Measurements from ENCODE around the gene PCDHGA1. TPM values are rescaled to one million over a fixed set of nuclear protein-coding genes. Genes with fewer than 3 reads are reported as not detected.
"Not testable (repeated sequence)": the region's sequence is repeated elsewhere in the genome, so short reads cannot be mapped to it uniquely, and the experiment has no call there.

The PCDHGA1 gene
- total RNA-seq, 1 experiment from 2014 or later, result 0.56 TPM

DNA sequence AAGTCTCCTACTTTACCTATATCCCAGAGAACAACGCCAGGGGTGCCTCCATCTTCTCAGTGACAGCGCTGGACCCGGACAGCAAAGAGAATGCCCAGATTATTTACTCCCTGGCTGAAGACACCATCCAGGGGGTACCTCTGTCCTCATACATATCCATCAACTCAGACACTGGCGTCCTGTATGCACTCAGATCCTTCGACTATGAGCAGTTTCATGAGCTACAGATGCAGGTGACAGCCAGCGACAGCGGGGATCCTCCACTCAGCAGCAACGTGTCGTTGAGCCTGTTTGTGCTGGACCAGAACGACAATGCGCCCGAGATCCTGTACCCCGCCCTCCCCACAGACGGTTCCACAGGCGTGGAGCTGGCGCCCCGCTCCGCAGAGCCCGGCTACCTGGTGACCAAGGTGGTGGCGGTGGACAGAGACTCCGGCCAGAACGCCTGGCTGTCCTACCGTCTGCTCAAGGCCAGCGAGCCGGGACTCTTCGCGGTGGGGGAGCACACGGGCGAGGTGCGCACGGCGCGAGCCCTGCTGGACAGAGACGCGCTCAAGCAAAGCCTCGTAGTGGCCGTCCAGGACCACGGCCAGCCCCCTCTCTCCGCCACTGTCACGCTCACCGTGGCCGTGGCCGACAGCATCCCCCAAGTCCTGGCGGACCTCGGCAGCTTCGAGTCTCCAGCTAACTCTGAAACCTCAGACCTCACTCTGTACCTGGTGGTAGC is 84.4 kb downstream of the PCDHGA1 start:
- not testable (repeated sequence) for DNase-seq, H3K4me3 ChIP-seq, H3K27me3 ChIP-seq, H3K9me3 ChIP-seq, H3K36me3 ChIP-seq

DNA sequence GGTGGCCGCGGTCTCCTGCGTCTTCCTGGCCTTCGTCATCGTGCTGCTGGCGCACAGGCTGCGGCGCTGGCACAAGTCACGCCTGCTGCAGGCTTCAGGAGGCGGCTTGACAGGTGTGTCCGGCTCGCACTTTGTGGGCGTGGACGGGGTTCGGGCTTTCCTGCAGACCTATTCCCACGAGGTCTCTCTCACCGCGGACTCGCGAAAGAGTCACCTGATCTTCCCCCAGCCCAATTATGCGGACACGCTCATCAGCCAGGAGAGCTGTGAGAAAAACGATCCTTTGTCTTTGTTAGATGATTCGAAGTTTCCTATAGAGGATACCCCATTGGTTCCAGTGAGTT is 84.9 kb downstream of the PCDHGA1 start:
- DNase-seq, H3K4me3 ChIP-seq, H3K36me3 ChIP-seq, H3K9me3 ChIP-seq, H3K27me3 ChIP-seq: not testable (repeated sequence)

DNA sequence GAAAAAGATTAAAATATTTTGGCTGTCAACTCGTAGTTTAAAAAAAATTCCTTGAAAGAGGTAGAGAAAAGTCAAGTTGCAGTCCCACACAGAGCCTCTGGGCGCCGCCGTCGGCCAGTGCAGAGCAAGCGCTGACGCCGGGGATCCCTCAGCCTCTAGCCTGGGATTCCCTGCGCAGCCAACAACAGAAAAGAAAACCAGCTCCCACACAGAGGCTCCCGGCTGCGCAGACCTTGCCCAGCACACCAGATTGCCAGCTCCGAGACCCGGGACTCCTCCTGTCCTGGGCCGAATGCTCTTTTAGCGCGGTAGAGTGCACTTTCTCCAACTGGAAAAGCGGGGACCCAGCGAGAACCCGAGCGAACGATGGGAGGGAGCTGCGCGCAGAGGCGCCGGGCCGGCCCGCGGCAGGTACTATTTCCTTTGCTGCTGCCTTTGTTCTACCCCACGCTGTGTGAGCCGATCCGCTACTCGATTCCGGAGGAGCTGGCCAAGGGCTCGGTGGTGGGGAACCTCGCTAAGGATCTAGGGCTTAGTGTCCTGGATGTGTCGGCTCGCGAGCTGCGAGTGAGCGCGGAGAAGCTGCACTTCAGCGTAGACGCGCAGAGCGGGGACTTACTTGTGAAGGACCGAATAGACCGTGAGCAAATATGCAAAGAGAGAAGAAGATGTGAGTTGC is 87.3 kb downstream of the PCDHGA1 start, which contains the start of gene PCDHGB7:
Gene PCDHGB7, plus strand, starts transcription at position 184 of the 679 bp plus-strand sequence. Its CDS starts 183 bp downstream, at position 367.
- peaks cover 15% of the 10 kb centered on the region; the same call in 1 of the 2 replicates for H3K9me3 ChIP-seq
- H3K36me3 ChIP-seq, result not testable (repeated sequence)

DNA sequence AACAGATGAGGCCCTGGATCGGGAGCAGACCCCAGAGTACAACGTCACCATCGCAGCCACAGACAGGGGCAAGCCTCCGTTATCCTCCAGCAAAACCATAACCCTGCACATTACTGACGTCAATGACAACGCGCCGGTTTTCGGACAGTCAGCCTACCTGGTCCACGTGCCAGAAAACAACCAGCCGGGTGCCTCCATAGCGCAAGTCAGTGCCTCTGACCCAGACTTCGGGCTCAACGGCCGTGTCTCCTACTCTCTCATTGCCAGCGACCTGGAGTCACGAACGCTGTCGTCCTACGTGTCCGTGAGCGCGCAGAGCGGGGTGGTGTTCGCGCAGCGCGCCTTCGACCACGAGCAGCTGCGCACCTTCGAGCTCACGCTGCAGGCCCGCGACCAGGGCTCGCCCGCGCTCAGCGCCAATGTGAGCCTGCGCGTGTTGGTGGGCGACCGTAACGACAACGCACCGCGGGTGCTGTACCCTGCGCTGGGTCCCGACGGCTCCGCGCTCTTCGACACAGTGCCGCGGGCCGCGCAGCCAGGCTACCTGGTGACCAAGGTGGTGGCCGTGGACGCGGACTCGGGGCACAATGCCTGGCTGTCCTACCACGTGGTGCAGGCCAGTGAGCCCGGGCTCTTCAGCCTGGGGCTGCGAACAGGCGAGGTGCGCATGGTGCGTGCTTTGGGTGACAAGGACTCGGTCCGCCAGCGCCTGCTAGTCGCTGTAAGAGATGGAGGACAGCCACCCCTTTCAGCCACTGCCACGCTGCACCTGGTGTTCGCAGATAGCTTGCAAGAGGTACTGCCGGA is 89.0 kb downstream of the PCDHGA1 start:
- Histone ChIP-seq H3K36me3 (no peaks in the 10 kb centered on the region), H3K27me3 (no peaks in the 10 kb centered on the region), H3K9me3 (peaks cover 15% of the 10 kb centered on the region; the same call in 1 of the 2 replicates), H3K4me3 (no peak overlapping the region)
- no peak for DNase-seq

More for the DNA sequence above, 87.3 kb downstream of the PCDHGA1 start, which contains the start of gene PCDHGB7:
- not testable (repeated sequence) for H3K4me3 ChIP-seq, H3K27me3 ChIP-seq
- peak; percentile 51 for DNase-seq

DNA sequence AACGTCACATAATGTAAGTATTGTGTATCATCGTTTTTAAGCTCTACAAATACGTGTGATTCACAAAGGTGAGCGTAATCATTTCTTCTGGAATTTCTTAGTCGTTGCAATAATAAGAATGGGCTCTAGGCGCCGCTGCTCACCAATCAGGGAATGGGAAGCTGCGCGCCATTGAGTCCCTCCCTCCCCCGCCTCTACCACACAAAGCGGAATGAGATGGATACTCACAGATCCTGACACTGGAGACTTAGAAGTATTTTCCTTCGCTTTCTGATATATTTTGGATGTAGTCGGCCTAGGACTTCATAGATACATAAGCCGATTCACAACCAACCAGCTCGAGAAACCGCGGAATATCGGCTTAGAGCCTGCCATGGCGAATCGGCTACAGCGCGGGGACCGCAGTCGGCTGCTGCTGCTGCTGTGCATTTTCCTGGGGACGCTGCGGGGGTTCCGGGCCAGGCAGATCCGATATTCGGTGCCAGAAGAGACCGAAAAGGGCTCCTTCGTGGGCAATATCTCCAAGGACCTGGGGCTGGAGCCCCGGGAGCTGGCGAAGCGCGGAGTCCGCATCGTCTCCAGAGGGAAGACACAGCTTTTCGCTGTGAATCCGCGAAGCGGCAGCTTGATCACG is 90.7 kb downstream of the PCDHGA1 start, which contains the start of gene PCDHGA11:
Gene PCDHGA11, plus strand, starts transcription at position 197 of the 634 bp plus-strand sequence. Its CDS starts 177 bp downstream, at position 374.
- Histone ChIP-seq H3K36me3 (no peaks in the 10 kb centered on the region), H3K9me3 (peaks cover 15% of the 10 kb centered on the region; the same call in 1 of the 2 replicates), H3K27me3 (no peaks in the 10 kb centered on the region), H3K4me3 (no peak within 1 kb of the TSS)
- no peak for DNase-seq

DNA sequence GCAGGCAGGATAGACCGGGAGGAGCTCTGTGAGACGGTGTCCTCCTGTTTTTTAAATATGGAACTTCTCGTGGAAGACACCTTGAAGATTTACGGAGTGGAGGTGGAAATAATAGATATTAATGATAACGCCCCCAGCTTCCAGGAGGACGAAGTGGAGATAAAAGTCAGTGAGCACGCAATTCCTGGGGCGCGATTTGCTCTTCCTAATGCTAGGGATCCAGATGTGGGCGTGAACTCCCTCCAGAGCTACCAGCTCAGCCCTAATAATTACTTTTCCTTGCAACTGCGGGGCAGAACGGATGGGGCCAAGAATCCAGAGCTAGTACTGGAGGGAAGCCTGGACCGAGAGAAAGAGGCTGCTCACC is 91.2 kb downstream of the PCDHGA1 start:
- peaks cover 12% of the 10 kb centered on the region; the same call in 1 of the 2 replicates for H3K9me3 ChIP-seq
- no peaks in the 10 kb centered on the region for H3K36me3 ChIP-seq
- no peak overlapping the region for H3K4me3 ChIP-seq
- H3K27me3 ChIP-seq, result no peaks in the 10 kb centered on the region
- no peak for DNase-seq

DNA sequence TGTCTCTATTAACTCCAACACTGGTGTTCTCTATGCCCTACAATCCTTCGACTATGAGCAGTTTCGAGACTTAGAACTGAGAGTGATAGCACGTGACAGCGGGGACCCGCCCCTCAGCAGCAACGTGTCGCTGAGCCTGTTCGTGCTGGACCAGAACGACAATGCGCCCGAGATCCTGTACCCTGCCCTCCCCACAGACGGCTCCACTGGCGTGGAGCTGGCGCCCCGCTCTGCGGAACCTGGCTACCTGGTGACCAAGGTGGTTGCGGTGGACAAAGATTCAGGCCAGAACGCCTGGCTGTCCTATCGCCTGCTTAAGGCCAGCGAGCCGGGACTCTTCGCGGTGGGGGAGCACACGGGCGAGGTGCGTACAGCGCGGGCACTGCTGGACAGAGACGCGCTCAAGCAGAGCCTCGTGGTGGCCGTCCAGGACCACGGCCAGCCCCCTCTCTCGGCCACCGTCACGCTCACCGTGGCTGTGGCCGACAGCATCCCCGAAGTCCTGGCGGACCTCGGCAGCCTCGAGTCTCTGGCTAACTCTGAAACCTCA is 92.5 kb downstream of the PCDHGA1 start:
- H3K4me3 ChIP-seq, result no peak overlapping the region
- H3K9me3 ChIP-seq, result peaks cover 12% of the 10 kb centered on the region; the same call in 1 of the 2 replicates
- H3K27me3 ChIP-seq, result no peaks in the 10 kb centered on the region
- H3K36me3 ChIP-seq, result no peaks in the 10 kb centered on the region
- no peak for DNase-seq

DNA sequence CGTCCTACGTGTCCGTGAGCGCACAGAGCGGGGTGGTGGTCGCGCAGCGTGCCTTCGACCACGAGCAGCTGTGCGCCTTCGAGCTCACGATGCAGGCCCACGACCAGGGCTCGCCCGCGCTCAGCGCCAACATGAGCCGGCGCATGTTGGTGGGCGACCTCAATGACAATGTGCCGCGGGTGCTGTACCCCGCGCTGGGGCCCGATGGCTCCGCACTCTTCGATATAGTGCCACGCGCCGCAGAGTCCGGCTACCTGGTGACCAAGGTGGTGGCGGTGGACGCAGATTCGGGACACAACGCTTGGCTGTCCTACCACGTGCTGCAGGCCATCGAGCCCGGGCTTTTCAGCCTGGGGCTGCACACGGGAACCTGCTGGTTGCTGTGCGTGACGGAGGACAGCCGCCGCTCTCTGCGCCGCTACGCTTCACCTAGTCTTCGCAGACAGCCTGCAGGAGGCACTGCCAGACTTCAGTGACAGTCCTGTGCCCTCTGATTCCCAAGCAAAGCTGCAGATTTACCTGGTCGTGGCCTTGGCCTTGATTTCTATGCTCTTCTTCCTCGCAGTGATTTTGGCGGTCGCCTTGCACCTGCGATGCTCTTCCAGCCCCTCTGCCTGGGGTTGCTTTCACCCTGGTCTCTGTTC is 97.6 kb downstream of the PCDHGA1 start:
- Histone ChIP-seq H3K36me3 (no peaks in the 10 kb centered on the region), H3K4me3 (no peak overlapping the region), H3K9me3 (peaks cover 4% of the 10 kb centered on the region; the same call in 1 of the 2 replicates), H3K27me3 (no peaks in the 10 kb centered on the region)
- no peak for DNase-seq

DNA sequence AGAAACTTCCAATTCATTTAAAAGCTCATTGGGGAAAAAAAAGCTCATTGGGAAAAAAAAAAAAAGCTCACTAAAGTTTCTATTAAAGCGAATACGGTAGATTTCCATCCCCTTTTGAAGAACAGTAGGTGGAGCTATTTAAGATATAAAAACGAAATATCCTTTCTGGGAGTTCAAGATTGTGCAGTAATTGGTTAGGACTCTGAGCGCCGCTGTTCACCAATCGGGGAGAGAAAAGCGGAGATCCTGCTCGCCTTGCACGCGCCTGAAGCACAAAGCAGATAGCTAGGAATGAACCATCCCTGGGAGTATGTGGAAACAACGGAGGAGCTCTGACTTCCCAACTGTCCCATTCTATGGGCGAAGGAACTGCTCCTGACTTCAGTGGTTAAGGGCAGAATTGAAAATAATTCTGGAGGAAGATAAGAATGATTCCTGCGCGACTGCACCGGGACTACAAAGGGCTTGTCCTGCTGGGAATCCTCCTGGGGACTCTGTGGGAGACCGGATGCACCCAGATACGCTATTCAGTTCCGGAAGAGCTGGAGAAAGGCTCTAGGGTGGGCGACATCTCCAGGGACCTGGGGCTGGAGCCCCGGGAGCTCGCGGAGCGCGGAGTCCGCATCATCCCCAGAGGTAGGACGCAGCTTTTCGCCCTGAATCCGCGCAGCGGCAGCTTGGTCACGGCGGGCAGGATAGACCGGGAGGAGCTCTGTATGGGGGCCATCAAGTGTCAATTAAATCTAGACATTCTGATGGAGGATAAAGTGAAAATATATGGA is 100.2 kb downstream of the PCDHGA1 start, which contains the start of gene PCDHGA12:
Gene PCDHGA12, plus strand, starts transcription at position 176 of the 782 bp plus-strand sequence. Its CDS starts 253 bp downstream, at position 429.
- Histone ChIP-seq H3K36me3 (no peaks in the 10 kb centered on the region), H3K27me3 (no peaks in the 10 kb centered on the region), H3K4me3 (no peak within 1 kb of the TSS), H3K9me3 (peaks cover 4% of the 10 kb centered on the region; the same call in 1 of the 2 replicates)
- DNase-seq, result no peak

DNA sequence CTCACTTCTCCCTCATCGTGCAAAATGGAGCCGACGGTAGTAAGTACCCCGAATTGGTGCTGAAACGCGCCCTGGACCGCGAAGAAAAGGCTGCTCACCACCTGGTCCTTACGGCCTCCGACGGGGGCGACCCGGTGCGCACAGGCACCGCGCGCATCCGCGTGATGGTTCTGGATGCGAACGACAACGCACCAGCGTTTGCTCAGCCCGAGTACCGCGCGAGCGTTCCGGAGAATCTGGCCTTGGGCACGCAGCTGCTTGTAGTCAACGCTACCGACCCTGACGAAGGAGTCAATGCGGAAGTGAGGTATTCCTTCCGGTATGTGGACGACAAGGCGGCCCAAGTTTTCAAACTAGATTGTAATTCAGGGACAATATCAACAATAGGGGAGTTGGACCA is 101.0 kb downstream of the PCDHGA1 start:
- DNase-seq, result no peak
- Histone ChIP-seq H3K4me3 (no peak overlapping the region), H3K36me3 (no peaks in the 10 kb centered on the region), H3K27me3 (no peaks in the 10 kb centered on the region), H3K9me3 (peaks cover 4% of the 10 kb centered on the region; the same call in 1 of the 2 replicates)

DNA sequence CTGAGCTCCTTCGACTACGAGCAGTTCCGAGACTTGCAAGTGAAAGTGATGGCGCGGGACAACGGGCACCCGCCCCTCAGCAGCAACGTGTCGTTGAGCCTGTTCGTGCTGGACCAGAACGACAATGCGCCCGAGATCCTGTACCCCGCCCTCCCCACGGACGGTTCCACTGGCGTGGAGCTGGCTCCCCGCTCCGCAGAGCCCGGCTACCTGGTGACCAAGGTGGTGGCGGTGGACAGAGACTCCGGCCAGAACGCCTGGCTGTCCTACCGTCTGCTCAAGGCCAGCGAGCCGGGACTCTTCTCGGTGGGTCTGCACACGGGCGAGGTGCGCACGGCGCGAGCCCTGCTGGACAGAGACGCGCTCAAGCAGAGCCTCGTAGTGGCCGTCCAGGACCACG is 102.0 kb downstream of the PCDHGA1 start:
- H3K4me3 ChIP-seq, H3K36me3 ChIP-seq, H3K9me3 ChIP-seq, H3K27me3 ChIP-seq, DNase-seq: not testable (repeated sequence)

DNA sequence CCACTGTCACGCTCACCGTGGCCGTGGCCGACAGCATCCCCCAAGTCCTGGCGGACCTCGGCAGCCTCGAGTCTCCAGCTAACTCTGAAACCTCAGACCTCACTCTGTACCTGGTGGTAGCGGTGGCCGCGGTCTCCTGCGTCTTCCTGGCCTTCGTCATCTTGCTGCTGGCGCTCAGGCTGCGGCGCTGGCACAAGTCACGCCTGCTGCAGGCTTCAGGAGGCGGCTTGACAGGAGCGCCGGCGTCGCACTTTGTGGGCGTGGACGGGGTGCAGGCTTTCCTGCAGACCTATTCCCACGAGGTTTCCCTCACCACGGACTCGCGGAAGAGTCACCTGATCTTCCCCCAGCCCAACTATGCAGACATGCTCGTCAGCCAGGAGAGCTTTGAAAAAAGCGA is 102.4 kb downstream of the PCDHGA1 start:
- not testable (repeated sequence) for H3K4me3 ChIP-seq, H3K27me3 ChIP-seq, H3K36me3 ChIP-seq, H3K9me3 ChIP-seq, DNase-seq

DNA sequence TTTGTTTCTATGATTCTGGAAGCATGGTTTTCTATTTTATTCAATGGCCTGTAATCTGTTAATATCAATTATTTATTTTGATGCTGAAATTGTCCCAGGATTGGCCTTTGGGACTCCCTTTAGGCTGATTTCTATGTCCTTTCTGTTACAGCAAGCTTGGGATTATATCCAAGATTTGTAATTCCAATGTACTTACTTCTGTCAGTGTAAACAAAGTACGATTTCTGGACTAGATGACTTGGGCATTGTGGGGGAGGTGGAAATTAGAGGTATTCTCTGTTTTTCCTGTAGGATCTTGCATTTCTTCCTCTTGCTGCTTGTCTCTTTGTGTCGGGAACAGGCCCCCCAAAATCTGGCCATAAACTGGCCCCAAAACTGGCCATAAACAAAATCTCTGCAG is 103.7 kb downstream of the PCDHGA1 start:
- H3K36me3 ChIP-seq, result no peaks in the 10 kb centered on the region
- H3K4me3 ChIP-seq, result no peak overlapping the region
- no peak for DNase-seq
- peaks cover 4% of the 10 kb centered on the region; the same call in 1 of the 2 replicates for H3K9me3 ChIP-seq
- no peaks in the 10 kb centered on the region for H3K27me3 ChIP-seq

DNA sequence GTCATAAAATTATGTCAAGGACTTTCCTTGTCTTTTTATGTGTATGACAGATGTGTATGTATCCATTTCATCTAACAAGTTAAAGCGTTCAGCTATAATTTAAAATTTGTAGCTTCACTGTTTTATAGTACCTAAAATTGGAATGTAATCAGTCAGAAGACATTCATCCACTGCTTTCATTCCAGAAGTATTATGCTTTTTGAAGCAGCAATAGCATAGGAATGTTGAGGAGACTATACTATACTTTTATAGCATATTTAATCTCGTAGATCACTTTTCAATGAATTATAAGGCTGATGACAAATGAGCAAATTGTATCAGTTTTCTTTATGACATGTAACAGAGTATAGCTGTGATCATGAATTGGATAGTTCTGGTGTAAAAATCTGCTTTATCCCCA is 106.9 kb downstream of the PCDHGA1 start:
- H3K9me3 ChIP-seq, result no peaks in the 10 kb centered on the region
- DNase-seq, result no peak
- H3K4me3 ChIP-seq, result no peak overlapping the region
- H3K36me3 ChIP-seq, result no peaks in the 10 kb centered on the region
- H3K27me3 ChIP-seq, result no peaks in the 10 kb centered on the region

All from MG63 (cell line).